NCI-H2081 treated with DMSO at 0.1 percent for 48 hours (cell line): ENCODE measurements around the gene TAOK1.

Experiments
- DNase-seq: peaks from one replicate; lab custom pipeline; 2025; lab: John Stamatoyannopoulos, UW

Gene TAOK1

DNA sequence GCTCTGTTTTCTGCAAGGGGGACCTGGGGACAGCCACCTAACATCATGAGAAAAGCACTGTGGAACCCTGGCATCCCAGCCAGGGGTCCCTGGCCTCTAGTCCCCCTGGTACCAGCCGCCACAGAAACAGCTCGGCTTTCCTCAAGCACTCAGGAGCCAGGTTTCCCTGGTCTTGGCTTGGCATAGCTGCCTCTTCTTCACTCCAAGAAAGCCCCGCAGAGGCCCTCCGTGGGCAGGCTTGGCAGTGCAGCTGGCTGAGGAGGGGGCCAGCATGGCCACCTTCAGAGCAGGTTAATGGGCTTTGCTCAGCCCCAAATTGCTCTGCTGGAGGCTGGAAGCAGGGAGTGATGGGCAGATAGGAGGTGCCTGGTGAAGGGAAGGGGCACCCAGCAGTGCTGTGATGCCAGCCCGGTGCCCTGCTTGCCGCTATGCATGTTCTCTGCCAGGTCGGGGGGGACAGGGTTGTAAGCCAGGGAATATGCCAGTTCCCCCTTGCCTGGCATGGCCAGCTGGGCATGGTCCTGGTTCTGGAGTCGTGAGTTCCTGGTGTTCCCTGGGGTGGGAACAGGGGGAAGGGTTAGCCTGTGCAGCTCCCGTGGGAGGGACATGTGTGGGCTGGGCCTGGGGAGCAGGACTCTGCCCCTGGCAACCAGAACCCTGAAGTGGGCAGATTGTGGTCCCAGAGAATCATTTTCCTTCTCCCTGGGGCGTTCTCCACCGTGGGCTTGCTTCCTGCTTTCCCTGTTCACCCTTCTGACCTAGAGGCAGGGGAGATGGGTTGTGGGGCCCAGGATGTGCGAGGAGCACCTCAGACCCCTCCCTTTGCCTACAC, 206.0 kb downstream of the TAOK1 start:
- no peak for DNase-seq

DNA sequence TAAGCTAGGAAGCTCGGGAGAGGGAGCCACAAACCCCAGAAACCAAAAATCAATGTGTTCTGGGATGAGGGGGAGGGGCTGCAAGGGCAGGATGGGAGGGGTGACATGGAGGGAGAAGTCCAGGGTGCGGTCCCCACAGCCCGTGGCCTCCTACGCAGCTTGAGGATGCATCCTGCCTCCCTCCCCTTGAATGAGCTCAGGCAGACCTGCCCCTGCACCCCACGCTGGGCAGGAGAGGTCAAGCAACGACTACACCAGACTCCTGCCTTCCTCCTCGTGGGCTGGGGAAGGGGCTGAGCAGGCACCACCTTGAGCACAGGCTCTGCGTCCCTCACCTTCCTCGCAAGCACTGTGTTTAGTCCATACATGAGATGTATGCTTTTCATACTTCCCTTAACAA, 206.6 kb downstream of the TAOK1 start:
- DNase-seq: no peak

- DNase-seq: no peak
Observed at GRCh38 chr17:29597361-29598172, 207.4 kb downstream of the TAOK1 start.
